Caco-2 (cell line): ENCODE measurements around the gene WIPF2. TPM values are rescaled to one million over a fixed set of nuclear protein-coding genes. Genes with fewer than 3 reads are reported as not detected.
A peak's percentile ranks its signal among the peaks of the same experiment; 100 is the strongest.

Experiments
- BruUV-seq: library from RNA; stranded (reverse); fragments of 400-500 nt; replicated peaks from 2 replicates; lab custom pipeline; 2021; lab: Mats Ljungman, UMichigan
- CTCF ChIA-PET: fragments of 300-600 bp; sonication (Branson Sonifier 250); formaldehyde crosslinking; loops from one replicate; lab custom pipeline; 2022; ENCODE audit warnings: antibody characterized with exemption; lab: Charles Lee
- POLR2A ChIA-PET: fragments of 300-600 bp; sonication (Branson Sonifier 250); formaldehyde crosslinking; loops from one replicate; lab custom pipeline; 2022; ENCODE audit warnings: antibody characterized with exemption; lab: Charles Lee
- DNase-seq, 2 experiments: peaks; one replicate each; pipeline versions ENCODE4 v3.0.0 to v3.0.0-alpha.2; 2020 to 2022
- H3K27me3 ChIP-seq: replicated peaks from 2 replicates; pipeline ENCODE4 v1.6.0; 2011; ENCODE audit warnings: low read length; ENCODE audit not compliant: control insufficient read depth, insufficient read depth
- H3K36me3 ChIP-seq: 2 replicates; pipeline ENCODE4 v1.5.1; 2011; ENCODE audit warnings: low read length; ENCODE audit not compliant: control insufficient read depth, insufficient read depth
- H3K4me1 ChIP-seq: fragments of 250-450 bp; sonication (Bioruptor Pico); 2 replicates; pipeline ENCODE4 v1.5.1; 2020; ENCODE audit warnings: mild to moderate bottlenecking
- H3K4me3 ChIP-seq: 2 replicates; pipeline ENCODE4 v1.5.1; 2011; ENCODE audit warnings: low read depth, mild to moderate bottlenecking, control low read depth, low read length
- H3K9me3 ChIP-seq: fragments of 250-450 bp; sonication (Bioruptor Pico); 2 replicates; pipeline ENCODE4 v1.5.1; 2020; ENCODE audit warnings: mild to moderate bottlenecking, moderate library complexity
- H3K27ac Mint-ChIP-seq: one replicate; pipeline ENCODE4 v1.8.0; 2022; ENCODE audit warnings: mixed read lengths; ENCODE audit not compliant: unreplicated experiment
- H3K27me3 Mint-ChIP-seq: one replicate; pipeline ENCODE4 v1.8.0; 2022; ENCODE audit warnings: mixed read lengths; ENCODE audit not compliant: insufficient read depth, unreplicated experiment
- H3K36me3 Mint-ChIP-seq: one replicate; pipeline ENCODE4 v1.8.0; 2022; ENCODE audit warnings: mild to moderate bottlenecking, mixed read lengths; ENCODE audit not compliant: insufficient read depth, unreplicated experiment
- H3K4me1 Mint-ChIP-seq: one replicate; pipeline ENCODE4 v1.8.0; 2022; ENCODE audit warnings: low read depth, mixed read lengths; ENCODE audit not compliant: unreplicated experiment
- H3K4me3 Mint-ChIP-seq: one replicate; pipeline ENCODE4 v1.8.0; 2022; ENCODE audit warnings: mild to moderate bottlenecking, moderate library complexity, mixed read lengths; ENCODE audit not compliant: unreplicated experiment
- H3K9me3 Mint-ChIP-seq: one replicate; pipeline ENCODE4 v1.8.0; 2022; ENCODE audit warnings: mixed read lengths; ENCODE audit not compliant: unreplicated experiment
- intact Hi-C: fragments of 100-400 bp; cut with micrococcal nuclease; formaldehyde crosslinking; loops from one replicate; pipeline ENCODE4 v1.10.0; 2022; ENCODE audit not compliant: unreplicated experiment
- total RNA-seq: library from RNA; stranded (reverse); gene quantifications from 2 replicates; pipeline ENCODE4 v1.2.3, GENCODE V29; 2022
- TF ChIP-seq, protein P1 (sequence below), 2 experiments: fragments of 200-600 bp in 1 of 2; IDR thresholded peaks; 1 replicate in 1 of 2; 2 replicates in 1 of 2; pipeline versions ENCODE4 v1.5.1 to v1.8.0; 2011 to 2022; ENCODE audit warnings: antibody characterized with exemption in 1 of 2, control low read depth in 1 of 2, inconsistent platforms in 1 of 2, low read depth in 1 of 2, low read length in 1 of 2, mild to moderate bottlenecking in 1 of 2, moderate library complexity in 1 of 2; ENCODE audit not compliant: insufficient read depth in 1 of 2, severe bottlenecking in 1 of 2, unreplicated experiment in 1 of 2

The WIPF2 gene
- total RNA-seq, 1 experiment from 2014 or later: 33.4 TPM

DNA sequence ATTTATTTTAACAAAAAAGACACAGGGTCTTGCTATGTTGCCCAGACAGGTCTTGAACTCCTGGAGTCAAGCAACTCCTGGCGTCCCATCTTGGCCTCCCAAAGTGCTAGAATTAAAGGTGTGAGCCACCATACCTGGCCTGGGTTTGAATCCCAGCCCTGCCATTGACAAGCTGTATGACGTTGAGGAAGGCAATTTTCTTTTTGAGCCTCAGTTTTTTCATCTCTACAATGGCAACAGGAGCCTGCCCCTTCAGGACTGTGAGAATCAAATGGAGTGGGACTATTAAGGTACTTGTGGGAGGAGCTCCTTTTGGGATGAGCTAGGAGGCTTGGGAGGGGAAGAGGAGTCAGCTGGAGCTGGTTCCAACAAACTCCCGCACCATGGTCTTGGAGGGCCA, 96.1 kb downstream of the WIPF2 start:
- H3K4me3 ChIP-seq: no peak overlapping the region
- H3K4me1 Mint-ChIP-seq: peaks cover 27% of the 10 kb centered on the region
- no peak for DNase-seq
- CTCF ChIA-PET: interaction anchor here (1.0 to 2.8 kb wide), 2 partner anchors 8 to 40 kb away, joined by 4 to 27 read pairs; no protein-coding TSS in a partner anchor
- TF ChIP-seq, protein P1, sequence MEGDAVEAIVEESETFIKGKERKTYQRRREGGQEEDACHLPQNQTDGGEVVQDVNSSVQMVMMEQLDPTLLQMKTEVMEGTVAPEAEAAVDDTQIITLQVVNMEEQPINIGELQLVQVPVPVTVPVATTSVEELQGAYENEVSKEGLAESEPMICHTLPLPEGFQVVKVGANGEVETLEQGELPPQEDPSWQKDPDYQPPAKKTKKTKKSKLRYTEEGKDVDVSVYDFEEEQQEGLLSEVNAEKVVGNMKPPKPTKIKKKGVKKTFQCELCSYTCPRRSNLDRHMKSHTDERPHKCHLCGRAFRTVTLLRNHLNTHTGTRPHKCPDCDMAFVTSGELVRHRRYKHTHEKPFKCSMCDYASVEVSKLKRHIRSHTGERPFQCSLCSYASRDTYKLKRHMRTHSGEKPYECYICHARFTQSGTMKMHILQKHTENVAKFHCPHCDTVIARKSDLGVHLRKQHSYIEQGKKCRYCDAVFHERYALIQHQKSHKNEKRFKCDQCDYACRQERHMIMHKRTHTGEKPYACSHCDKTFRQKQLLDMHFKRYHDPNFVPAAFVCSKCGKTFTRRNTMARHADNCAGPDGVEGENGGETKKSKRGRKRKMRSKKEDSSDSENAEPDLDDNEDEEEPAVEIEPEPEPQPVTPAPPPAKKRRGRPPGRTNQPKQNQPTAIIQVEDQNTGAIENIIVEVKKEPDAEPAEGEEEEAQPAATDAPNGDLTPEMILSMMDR (IDR thresholded peaks at IDR 0.05; ENCODE audit: insufficient read depth in 1 of 2, low read depth in 1 of 2, low read length in 1 of 2, severe bottlenecking in 1 of 2, unreplicated experiment in 1 of 2): no peak
- peaks cover 14% of the 10 kb centered on the region for H3K36me3 Mint-ChIP-seq
- no TSS peak for BruUV-seq
- intact Hi-C loops: no loop called here
- no peaks in the 10 kb centered on the region for H3K27me3 Mint-ChIP-seq
- no peaks in the 10 kb centered on the region for H3K27me3 ChIP-seq
- peaks cover 19% of the 10 kb centered on the region for H3K4me1 ChIP-seq
- H3K36me3 ChIP-seq: no peaks in the 10 kb centered on the region
- POLR2A ChIA-PET: no interaction called here
- no peak overlapping the region for H3K27ac Mint-ChIP-seq
- no peaks in the 10 kb centered on the region for H3K9me3 Mint-ChIP-seq
- H3K9me3 ChIP-seq: no peaks in the 10 kb centered on the region
- H3K4me3 Mint-ChIP-seq: no peak overlapping the region

DNA sequence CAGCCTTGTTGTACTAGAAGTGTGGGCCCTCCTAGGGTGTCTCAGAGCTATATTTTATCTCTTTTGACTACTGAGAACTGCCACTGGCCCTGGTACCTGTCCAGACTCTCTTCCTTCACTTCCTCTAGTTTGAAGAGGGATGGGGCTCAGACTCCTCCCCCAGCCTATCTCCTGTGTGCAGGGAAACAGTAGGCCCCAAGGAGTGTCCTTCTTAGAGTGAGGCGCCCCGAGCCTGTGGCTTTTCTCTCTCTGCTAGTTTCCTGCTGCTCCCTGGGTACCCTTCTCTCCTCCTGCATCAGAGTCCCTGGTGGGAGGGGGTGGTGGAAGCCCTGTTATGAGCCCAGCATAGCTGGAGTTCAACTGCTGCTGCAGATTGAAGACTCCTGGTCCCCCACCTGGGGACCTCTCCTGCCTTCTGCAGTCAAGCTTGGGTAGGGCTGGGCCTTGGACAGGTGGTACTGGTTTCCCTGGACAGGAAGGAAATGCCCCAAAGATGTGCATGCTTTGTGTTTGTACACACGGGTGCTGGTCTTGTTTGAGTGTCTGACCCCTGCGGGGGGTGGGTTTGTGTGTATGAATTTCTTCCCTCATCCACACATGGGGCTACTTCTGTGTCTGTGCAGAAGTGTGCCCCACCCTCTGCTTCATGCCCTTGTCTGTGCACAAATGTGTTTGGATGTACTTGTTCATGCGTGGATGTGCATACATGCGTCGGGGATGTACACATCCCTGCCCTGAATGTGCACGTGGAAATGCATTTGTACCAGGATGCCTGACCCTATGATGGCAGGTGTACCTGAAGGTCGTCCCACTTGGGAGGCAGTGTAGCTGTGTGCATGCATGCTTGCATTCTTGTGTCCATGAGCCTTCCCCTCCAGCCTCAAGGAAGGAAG, 96.8 kb downstream of the WIPF2 start:
- intact Hi-C loops: no loop called here
- H3K27me3 Mint-ChIP-seq: no peaks in the 10 kb centered on the region
- TF ChIP-seq, protein P1 (IDR thresholded peaks at IDR 0.05; ENCODE audit: insufficient read depth in 1 of 2, low read depth in 1 of 2, low read length in 1 of 2, severe bottlenecking in 1 of 2, unreplicated experiment in 1 of 2): no peak
- DNase-seq: no peak
- no peaks in the 10 kb centered on the region for H3K9me3 ChIP-seq
- H3K4me3 Mint-ChIP-seq: peak overlapping the region; percentile 92
- H3K9me3 Mint-ChIP-seq: no peaks in the 10 kb centered on the region
- BruUV-seq: no TSS peak
- H3K27ac Mint-ChIP-seq: peak overlapping the region; percentile 83
- peaks cover 30% of the 10 kb centered on the region for H3K4me1 Mint-ChIP-seq
- peaks cover 14% of the 10 kb centered on the region for H3K36me3 Mint-ChIP-seq
- H3K4me1 ChIP-seq: peaks cover 19% of the 10 kb centered on the region
- no peaks in the 10 kb centered on the region for H3K27me3 ChIP-seq
- peak overlapping the region; percentile 94 for H3K4me3 ChIP-seq
- ChIA-PET CTCF (interaction anchor here (0.6 to 3.0 kb wide), 18 partner anchors 9 to 218 kb away, joined by 3 to 40 read pairs (median 6); no protein-coding TSS in a partner anchor), POLR2A (interaction anchor here (0.6 to 2.3 kb wide), 5 partner anchors 9 to 29 kb away, joined by 4 to 36 read pairs (median 8); no protein-coding TSS in a partner anchor)
- H3K36me3 ChIP-seq: no peaks in the 10 kb centered on the region

DNA sequence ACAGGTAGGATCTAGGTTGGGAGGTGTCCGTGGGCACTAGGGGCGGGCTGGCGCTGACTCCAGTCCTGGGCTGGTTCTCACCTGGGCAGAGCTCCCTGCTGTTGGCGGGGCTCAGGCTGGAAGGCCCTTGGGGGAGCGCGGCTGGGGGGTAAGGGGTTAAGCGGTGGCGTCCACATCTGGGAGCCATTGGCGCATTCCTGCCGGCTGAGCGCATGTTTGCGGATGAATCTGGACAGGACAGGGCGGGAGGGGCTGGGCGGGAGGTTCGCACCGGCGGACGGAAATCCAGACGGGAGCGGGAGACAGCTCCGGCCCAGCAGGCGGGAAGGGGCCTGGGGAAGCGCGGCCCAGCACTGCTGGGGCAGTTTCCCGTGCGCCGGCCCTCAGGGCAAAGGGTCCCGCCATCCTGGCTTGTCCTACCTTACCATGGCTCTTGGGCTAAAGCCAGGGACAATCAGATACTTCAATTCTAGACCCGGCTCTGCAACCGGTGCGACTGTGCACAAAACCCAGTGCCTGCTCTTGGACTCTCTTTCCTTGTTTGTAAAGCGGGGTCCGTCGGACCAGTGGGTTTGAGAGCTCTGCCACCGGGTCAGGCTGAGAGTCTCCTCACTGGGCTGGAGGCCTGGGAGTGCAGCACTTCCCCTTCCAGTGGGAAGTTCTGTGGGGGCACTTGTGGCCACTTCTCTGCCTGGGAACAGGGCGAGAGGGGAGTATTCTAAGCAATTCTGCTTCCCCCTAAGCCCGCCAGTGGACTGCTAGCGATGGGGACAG, 97.7 kb downstream of the WIPF2 start:
- peaks cover 7% of the 10 kb centered on the region for H3K36me3 Mint-ChIP-seq
- TF ChIP-seq, protein P1 (IDR thresholded peaks at IDR 0.05; ENCODE audit: insufficient read depth in 1 of 2, low read depth in 1 of 2, low read length in 1 of 2, severe bottlenecking in 1 of 2, unreplicated experiment in 1 of 2): peak in 1 of 2 experiments; percentile 26
- H3K27ac Mint-ChIP-seq: peak overlapping the region; percentile 83
- no peaks in the 10 kb centered on the region for H3K27me3 Mint-ChIP-seq
- Histone ChIP-seq H3K36me3 (no peaks in the 10 kb centered on the region), H3K9me3 (no peaks in the 10 kb centered on the region), H3K27me3 (no peaks in the 10 kb centered on the region), H3K4me1 (peaks cover 19% of the 10 kb centered on the region), H3K4me3 (peak overlapping the region; percentile 94)
- peaks cover 30% of the 10 kb centered on the region for H3K4me1 Mint-ChIP-seq
- DNase-seq: peak; percentile 83 to 88
- POLR2A ChIA-PET: interaction anchor here (0.5 to 2.3 kb wide), 10 partner anchors 10 to 203 kb away, joined by 3 to 36 read pairs (median 4); partner anchors contain the start of genes CASC3, CDC6 and WIPF2
- peak overlapping the region; percentile 92 for H3K4me3 Mint-ChIP-seq
- no TSS peak for BruUV-seq
- H3K9me3 Mint-ChIP-seq: no peaks in the 10 kb centered on the region
- CTCF ChIA-PET: interaction anchor here (0.5 to 3.0 kb wide), 35 partner anchors 9 to 1613 kb away, joined by 3 to 40 read pairs (median 5); partner anchors contain the start of genes IGFBP4, KRT40, MED24 and TOP2A
- intact Hi-C loops: no loop called here
